GM13976 (cell line): ENCODE results near the gene SYT17.

ENCODE experiments used
- DNase-seq: peaks from one replicate; pipeline ENCODE4 v3.0.0; 2012; ENCODE audit warnings: low spot score
- CTCF ChIP-seq: IDR thresholded peaks from 2 replicates; pipeline ENCODE4 v1.5.1; 2012; ENCODE audit warnings: borderline replicate concordance, mild to moderate bottlenecking; ENCODE audit not compliant: insufficient read depth; ENCODE audit errors: extremely low read depth, missing control alignments, control extremely low read depth
- in situ Hi-C: fragments of 300-500 bp; cut with MboI; formaldehyde crosslinking; loops from one replicate; pipeline ENCODE4 v1.12.0; 2022; ENCODE audit warnings: low sequenced_read_pairs, mixed read lengths, inconsistent platforms; ENCODE audit not compliant: unreplicated experiment

The SYT17 gene

GRCh38 chr16:19172098-19172780, 4.2 kb downstream of the SYT17 start:
- no peak for DNase-seq
- TF ChIP-seq CTCF, result no peak
- in situ Hi-C loops, result loop anchor here (10.0 kb wide), 1 partner anchor 203 kb away; no protein-coding TSS in a partner anchor

GRCh38 chr16:19173059-19173458, 5.0 kb downstream of the SYT17 start:
- in situ Hi-C loops, result loop anchor here (10.0 kb wide), 1 partner anchor 202 kb away; no protein-coding TSS in a partner anchor
- TF ChIP-seq CTCF, result no peak
- DNase-seq, result no peak

- TF ChIP-seq CTCF, result no peak
- no peak for DNase-seq
- in situ Hi-C loops, result loop anchor here (10.0 kb wide), 1 partner anchor 201 kb away; no protein-coding TSS in a partner anchor
These were observed 5.8 kb downstream of the SYT17 start for GRCh38 chr16:19173649-19174383.

GRCh38 chr16:19174478-19174877, 6.4 kb downstream of the SYT17 start:
- no peak for DNase-seq
- in situ Hi-C loops, result loop anchor here (10.0 kb wide), 1 partner anchor 200 kb away; no protein-coding TSS in a partner anchor
- no peak for TF ChIP-seq CTCF

GRCh38 chr16:19175492-19176262, 7.6 kb downstream of the SYT17 start:
- in situ Hi-C loops, result loop anchor here (5.0 to 10.0 kb wide), 2 partner anchors 88 to 199 kb away; no protein-coding TSS in a partner anchor
- TF ChIP-seq CTCF, result no peak
- no peak for DNase-seq

- TF ChIP-seq CTCF, result no peak
- DNase-seq, result no peak
- in situ Hi-C loops, result loop anchor here (5.0 to 10.0 kb wide), 2 partner anchors 90 to 198 kb away; no protein-coding TSS in a partner anchor
These were observed 9.2 kb downstream of the SYT17 start for GRCh38 chr16:19177111-19177739.
